ENCODE measurements around the gene ADGRG7.
"Not testable (repeated sequence)": the region's sequence is repeated elsewhere in the genome, so short reads cannot be mapped to it uniquely, and the experiment has no call there.

ADGRG7 gene

GRCh38 chr3:100640633-100641032 lies 31.2 kb downstream of the ADGRG7 start:
- no peak overlapping the region for H3K9ac ChIP-seq (ENCODE audit: low read depth in 1 of 2, low read length in 2 of 2)
- no peak overlapping the region for H3K4me3 ChIP-seq (ENCODE audit: low read length in 2 of 2)
- no peaks in the 10 kb centered on the region for H3K27me3 ChIP-seq (ENCODE audit: control insufficient read depth in 2 of 2, insufficient read depth in 2 of 2, low read length in 2 of 2)
- H3K4me1 ChIP-seq (ENCODE audit: control insufficient read depth in 2 of 2, insufficient read depth in 2 of 2, low read length in 2 of 2), result peaks cover 0 to 7% of the 10 kb centered on the region in 2 donors
- no peaks in the 10 kb centered on the region for H3K36me3 ChIP-seq (ENCODE audit: control insufficient read depth in 2 of 2, insufficient read depth in 2 of 2, low read length in 2 of 2)
- H3K27ac ChIP-seq (ENCODE audit: low read depth in 2 of 2, low read length in 2 of 2), result no peak overlapping the region
- no peaks in the 10 kb centered on the region for H3K9me3 ChIP-seq (ENCODE audit: control insufficient read depth in 2 of 2, low read length in 2 of 2)

GRCh38 chr3:100641471-100642032 lies 32.2 kb downstream of the ADGRG7 start:
- Histone ChIP-seq H3K27ac (ENCODE audit: low read depth in 2 of 2, low read length in 2 of 2) (no peak overlapping the region), H3K4me1 (ENCODE audit: control insufficient read depth in 2 of 2, insufficient read depth in 2 of 2, low read length in 2 of 2) (peaks cover 0 to 7% of the 10 kb centered on the region in 2 donors), H3K9ac (ENCODE audit: low read depth in 1 of 2, low read length in 2 of 2) (no peak overlapping the region), H3K27me3 (ENCODE audit: control insufficient read depth in 2 of 2, insufficient read depth in 2 of 2, low read length in 2 of 2) (no peaks in the 10 kb centered on the region), H3K9me3 (ENCODE audit: control insufficient read depth in 2 of 2, low read length in 2 of 2) (no peaks in the 10 kb centered on the region), H3K36me3 (ENCODE audit: control insufficient read depth in 2 of 2, insufficient read depth in 2 of 2, low read length in 2 of 2) (no peaks in the 10 kb centered on the region), H3K4me3 (ENCODE audit: low read length in 2 of 2) (no peak overlapping the region)

- Histone ChIP-seq H3K4me1 (ENCODE audit: control insufficient read depth in 2 of 2, insufficient read depth in 2 of 2, low read length in 2 of 2) (peaks cover 0 to 6% of the 10 kb centered on the region in 2 donors), H3K36me3 (ENCODE audit: control insufficient read depth in 2 of 2, insufficient read depth in 2 of 2, low read length in 2 of 2) (no peaks in the 10 kb centered on the region)
Measured at GRCh38 chr3:100645913-100646312, 36.5 kb downstream of the ADGRG7 start.

DNA sequence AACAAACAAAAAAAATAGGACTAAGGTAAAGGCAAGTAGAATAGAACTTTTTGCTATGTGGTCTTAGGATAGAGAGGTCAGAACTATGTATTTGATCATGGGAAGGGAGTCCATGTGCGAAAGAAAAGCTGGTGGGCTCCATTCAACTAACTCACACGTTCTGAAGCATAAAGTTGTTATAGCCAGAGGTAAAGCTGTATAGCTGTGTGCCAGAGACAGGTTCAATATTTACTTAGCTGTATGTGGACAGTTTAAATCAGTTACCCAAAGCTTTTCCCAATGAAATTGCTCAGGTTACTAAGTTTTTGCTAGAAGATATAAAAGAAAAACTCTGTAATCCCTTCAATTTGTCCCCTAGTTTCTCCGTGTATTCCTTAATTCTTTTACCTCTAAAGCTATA lies 37.8 kb downstream of the ADGRG7 start:
- no peaks in the 10 kb centered on the region for H3K4me1 ChIP-seq (ENCODE audit: control insufficient read depth in 2 of 2, insufficient read depth in 2 of 2, low read length in 2 of 2)

More at GRCh38 chr3:100645913-100646312, 36.5 kb downstream of the ADGRG7 start:
- H3K9ac ChIP-seq (ENCODE audit: low read depth in 1 of 2, low read length in 2 of 2), result no peak overlapping the region
- H3K9me3 ChIP-seq (ENCODE audit: control insufficient read depth in 2 of 2, low read length in 2 of 2), result no peaks in the 10 kb centered on the region
- H3K27ac ChIP-seq (ENCODE audit: low read depth in 2 of 2, low read length in 2 of 2), result no peak overlapping the region
- H3K27me3 ChIP-seq (ENCODE audit: control insufficient read depth in 2 of 2, insufficient read depth in 2 of 2, low read length in 2 of 2), result no peaks in the 10 kb centered on the region
- H3K4me3 ChIP-seq (ENCODE audit: low read length in 2 of 2), result no peak overlapping the region

DNA sequence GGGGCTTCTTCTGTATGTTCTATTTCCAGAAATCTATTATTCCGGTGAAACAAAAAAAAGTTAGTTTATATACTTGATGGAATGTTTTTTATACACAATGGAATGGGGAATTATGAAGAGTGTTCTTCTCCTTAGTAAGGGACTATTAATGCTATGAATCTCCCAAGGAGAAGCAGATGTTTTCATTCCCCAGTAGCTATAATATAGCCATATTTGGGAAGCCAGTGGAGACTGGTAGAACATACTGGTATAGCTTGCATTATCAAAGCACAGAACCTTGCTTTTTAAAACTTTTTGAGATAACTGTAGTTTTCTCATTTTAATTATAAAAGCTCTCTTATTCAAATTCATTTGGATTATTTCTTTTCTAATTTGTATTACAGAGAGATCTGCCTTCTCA lies 38.3 kb downstream of the ADGRG7 start:
- H3K27me3 ChIP-seq (ENCODE audit: control insufficient read depth in 2 of 2, insufficient read depth in 2 of 2, low read length in 2 of 2), result no peaks in the 10 kb centered on the region
- H3K4me1 ChIP-seq (ENCODE audit: control insufficient read depth in 2 of 2, insufficient read depth in 2 of 2, low read length in 2 of 2), result no peaks in the 10 kb centered on the region
- H3K36me3 ChIP-seq (ENCODE audit: control insufficient read depth in 2 of 2, insufficient read depth in 2 of 2, low read length in 2 of 2), result no peaks in the 10 kb centered on the region
- no peak overlapping the region for H3K27ac ChIP-seq (ENCODE audit: low read depth in 2 of 2, low read length in 2 of 2)
- no peak overlapping the region for H3K9ac ChIP-seq (ENCODE audit: low read depth in 1 of 2, low read length in 2 of 2)
- H3K4me3 ChIP-seq (ENCODE audit: low read length in 2 of 2), result no peak overlapping the region
- no peaks in the 10 kb centered on the region for H3K9me3 ChIP-seq (ENCODE audit: control insufficient read depth in 2 of 2, low read length in 2 of 2)

More for the DNA sequence above, 37.8 kb downstream of the ADGRG7 start:
- no peak overlapping the region for H3K4me3 ChIP-seq (ENCODE audit: low read length in 2 of 2)
- no peaks in the 10 kb centered on the region for H3K9me3 ChIP-seq (ENCODE audit: control insufficient read depth in 2 of 2, low read length in 2 of 2)
- no peak overlapping the region for H3K27ac ChIP-seq (ENCODE audit: low read depth in 2 of 2, low read length in 2 of 2)
- no peaks in the 10 kb centered on the region for H3K36me3 ChIP-seq (ENCODE audit: control insufficient read depth in 2 of 2, insufficient read depth in 2 of 2, low read length in 2 of 2)
- H3K27me3 ChIP-seq (ENCODE audit: control insufficient read depth in 2 of 2, insufficient read depth in 2 of 2, low read length in 2 of 2), result no peaks in the 10 kb centered on the region
- no peak overlapping the region for H3K9ac ChIP-seq (ENCODE audit: low read depth in 1 of 2, low read length in 2 of 2)

DNA sequence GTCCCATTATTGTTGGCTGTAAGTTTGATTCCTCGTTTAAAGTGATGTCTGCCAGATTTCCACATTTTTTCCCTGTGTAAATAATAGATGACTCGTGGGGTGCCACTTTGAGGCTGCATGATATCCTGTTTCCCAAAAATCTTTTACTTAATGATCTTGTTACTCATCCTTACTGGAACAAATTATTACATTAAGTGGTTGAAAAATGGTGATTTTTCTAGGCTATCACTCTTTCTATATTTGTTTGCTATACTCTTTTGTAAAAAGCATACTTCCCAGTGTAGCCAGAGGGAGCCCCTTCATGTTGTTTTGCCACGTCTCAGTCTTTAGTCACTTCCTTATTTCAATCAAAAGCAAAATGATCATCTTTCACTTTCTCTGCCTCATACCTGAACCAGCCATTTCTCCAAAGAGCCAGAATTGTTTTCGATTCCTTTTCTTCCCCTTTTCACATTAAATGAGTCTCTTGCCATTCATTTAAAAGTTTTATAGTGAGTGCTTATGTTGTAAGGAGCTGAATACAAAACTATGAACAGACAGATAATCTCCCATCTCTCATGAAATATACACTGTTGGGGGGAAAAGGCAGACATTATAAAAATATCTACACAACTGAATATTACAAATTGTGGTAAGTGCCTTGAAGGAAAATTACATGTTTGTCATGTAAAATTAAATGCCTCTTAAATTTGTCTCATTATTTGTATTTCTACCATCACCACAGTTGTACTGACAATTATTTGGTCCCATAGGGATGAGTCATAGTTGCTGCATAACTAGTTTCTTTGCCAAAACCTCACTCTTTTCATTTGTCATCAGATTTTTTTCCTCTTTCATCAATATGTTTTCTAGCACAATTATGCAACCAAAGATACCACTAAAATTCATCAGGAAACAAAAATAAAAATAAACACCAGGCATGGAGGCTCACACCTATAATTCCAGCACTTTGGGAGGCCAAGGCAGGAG lies 41.5 kb downstream of the ADGRG7 start:
- Histone ChIP-seq H3K9me3 (ENCODE audit: control insufficient read depth in 2 of 2, low read length in 2 of 2) (no peaks in the 10 kb centered on the region), H3K4me3 (ENCODE audit: low read length in 2 of 2) (no peak overlapping the region), H3K9ac (ENCODE audit: low read depth in 1 of 2, low read length in 2 of 2) (no peak overlapping the region), H3K27me3 (ENCODE audit: control insufficient read depth in 2 of 2, insufficient read depth in 2 of 2, low read length in 2 of 2) (no peaks in the 10 kb centered on the region), H3K27ac (ENCODE audit: low read depth in 2 of 2, low read length in 2 of 2) (peak overlapping the region in 1 of 2 donors; percentile 26), H3K36me3 (ENCODE audit: control insufficient read depth in 2 of 2, insufficient read depth in 2 of 2, low read length in 2 of 2) (no peaks in the 10 kb centered on the region), H3K4me1 (ENCODE audit: control insufficient read depth in 2 of 2, insufficient read depth in 2 of 2, low read length in 2 of 2) (no peaks in the 10 kb centered on the region)

GRCh38 chr3:100653604-100654294 lies 44.3 kb downstream of the ADGRG7 start:
- no peak overlapping the region for H3K4me3 ChIP-seq (ENCODE audit: low read length in 2 of 2)
- no peaks in the 10 kb centered on the region for H3K4me1 ChIP-seq (ENCODE audit: control insufficient read depth in 2 of 2, insufficient read depth in 2 of 2, low read length in 2 of 2)
- no peak overlapping the region for H3K27ac ChIP-seq (ENCODE audit: low read depth in 2 of 2, low read length in 2 of 2)
- H3K9me3 ChIP-seq (ENCODE audit: control insufficient read depth in 2 of 2, low read length in 2 of 2), result no peaks in the 10 kb centered on the region
- H3K36me3 ChIP-seq (ENCODE audit: control insufficient read depth in 2 of 2, insufficient read depth in 2 of 2, low read length in 2 of 2), result no peaks in the 10 kb centered on the region
- no peak overlapping the region for H3K9ac ChIP-seq (ENCODE audit: low read depth in 1 of 2, low read length in 2 of 2)
- no peaks in the 10 kb centered on the region for H3K27me3 ChIP-seq (ENCODE audit: control insufficient read depth in 2 of 2, insufficient read depth in 2 of 2, low read length in 2 of 2)

- Histone ChIP-seq H3K27ac (ENCODE audit: low read depth in 2 of 2, low read length in 2 of 2) (no peak overlapping the region), H3K9ac (ENCODE audit: low read depth in 1 of 2, low read length in 2 of 2) (no peak overlapping the region), H3K27me3 (ENCODE audit: control insufficient read depth in 2 of 2, insufficient read depth in 2 of 2, low read length in 2 of 2) (no peaks in the 10 kb centered on the region), H3K36me3 (ENCODE audit: control insufficient read depth in 2 of 2, insufficient read depth in 2 of 2, low read length in 2 of 2) (no peaks in the 10 kb centered on the region), H3K4me3 (ENCODE audit: low read length in 2 of 2) (no peak overlapping the region), H3K4me1 (ENCODE audit: control insufficient read depth in 2 of 2, insufficient read depth in 2 of 2, low read length in 2 of 2) (no peaks in the 10 kb centered on the region), H3K9me3 (ENCODE audit: control insufficient read depth in 2 of 2, low read length in 2 of 2) (no peaks in the 10 kb centered on the region)
Measured at GRCh38 chr3:100656945-100657344, 47.5 kb downstream of the ADGRG7 start.

- not testable (repeated sequence) for H3K27me3 ChIP-seq (ENCODE audit: control insufficient read depth in 2 of 2, insufficient read depth in 2 of 2, low read length in 2 of 2); H3K27ac ChIP-seq (ENCODE audit: low read depth in 2 of 2, low read length in 2 of 2); H3K36me3 ChIP-seq (ENCODE audit: control insufficient read depth in 2 of 2, insufficient read depth in 2 of 2, low read length in 2 of 2); H3K9me3 ChIP-seq (ENCODE audit: control insufficient read depth in 2 of 2, low read length in 2 of 2); H3K4me1 ChIP-seq (ENCODE audit: control insufficient read depth in 2 of 2, insufficient read depth in 2 of 2, low read length in 2 of 2); H3K9ac ChIP-seq (ENCODE audit: low read depth in 1 of 2, low read length in 2 of 2); H3K4me3 ChIP-seq (ENCODE audit: low read length in 2 of 2)
Measured at GRCh38 chr3:100661294-100661693, 51.9 kb downstream of the ADGRG7 start.

All from mucosa of rectum (tissue), 2 donors.